ENCODE data around the gene CLCN7.

Gene CLCN7, protein sequence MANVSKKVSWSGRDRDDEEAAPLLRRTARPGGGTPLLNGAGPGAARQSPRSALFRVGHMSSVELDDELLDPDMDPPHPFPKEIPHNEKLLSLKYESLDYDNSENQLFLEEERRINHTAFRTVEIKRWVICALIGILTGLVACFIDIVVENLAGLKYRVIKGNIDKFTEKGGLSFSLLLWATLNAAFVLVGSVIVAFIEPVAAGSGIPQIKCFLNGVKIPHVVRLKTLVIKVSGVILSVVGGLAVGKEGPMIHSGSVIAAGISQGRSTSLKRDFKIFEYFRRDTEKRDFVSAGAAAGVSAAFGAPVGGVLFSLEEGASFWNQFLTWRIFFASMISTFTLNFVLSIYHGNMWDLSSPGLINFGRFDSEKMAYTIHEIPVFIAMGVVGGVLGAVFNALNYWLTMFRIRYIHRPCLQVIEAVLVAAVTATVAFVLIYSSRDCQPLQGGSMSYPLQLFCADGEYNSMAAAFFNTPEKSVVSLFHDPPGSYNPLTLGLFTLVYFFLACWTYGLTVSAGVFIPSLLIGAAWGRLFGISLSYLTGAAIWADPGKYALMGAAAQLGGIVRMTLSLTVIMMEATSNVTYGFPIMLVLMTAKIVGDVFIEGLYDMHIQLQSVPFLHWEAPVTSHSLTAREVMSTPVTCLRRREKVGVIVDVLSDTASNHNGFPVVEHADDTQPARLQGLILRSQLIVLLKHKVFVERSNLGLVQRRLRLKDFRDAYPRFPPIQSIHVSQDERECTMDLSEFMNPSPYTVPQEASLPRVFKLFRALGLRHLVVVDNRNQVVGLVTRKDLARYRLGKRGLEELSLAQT

DNA sequence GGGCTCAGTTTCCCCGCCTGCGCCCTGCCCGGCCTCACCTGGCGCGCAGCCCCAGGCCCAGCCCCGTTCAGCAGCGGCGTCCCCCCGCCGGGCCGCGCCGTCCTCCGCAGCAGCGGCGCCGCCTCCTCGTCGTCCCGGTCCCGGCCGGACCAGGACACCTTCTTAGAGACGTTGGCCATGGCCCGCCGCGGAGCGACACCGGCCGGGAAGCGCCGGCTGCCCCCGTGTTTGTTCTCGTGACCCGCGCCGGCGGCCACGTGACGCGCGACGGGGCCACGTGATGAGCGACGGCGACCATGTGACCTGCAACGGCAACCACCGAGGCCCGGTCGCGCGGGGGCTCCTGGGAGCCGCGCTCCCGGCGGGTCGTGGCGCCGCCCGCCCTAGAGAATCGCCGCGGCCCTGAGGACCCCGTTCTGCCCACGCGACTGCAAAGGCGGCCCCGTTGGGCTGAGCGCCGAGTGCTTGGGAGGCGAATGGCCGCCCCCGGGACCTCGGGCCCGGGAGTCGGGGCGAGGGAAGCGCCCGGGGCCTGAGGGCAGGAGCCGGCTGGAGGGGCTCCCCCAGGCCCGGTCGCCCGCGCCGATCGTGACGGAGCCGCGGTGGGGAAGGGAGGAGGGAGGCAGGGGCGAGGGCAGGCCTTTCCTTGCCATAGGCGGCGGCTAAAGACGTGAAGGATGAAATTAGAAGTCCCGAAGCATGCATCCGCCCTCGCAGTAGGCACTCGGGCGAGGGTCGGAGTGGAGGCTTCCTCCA is at the start of gene CLCN7:
TSS of gene CLCN7 (minus strand) at position 233 of the 756 bp plus-strand sequence. CDS start at position 179, 54 bp downstream.
- no peaks in the 10 kb centered on the region for H3K36me3 Mint-ChIP-seq
- peak within 1 kb of the TSS; percentile 70 for H3K4me3 Mint-ChIP-seq
- DNase-seq (ENCODE audit: low spot score in 2 of 2) (peak; percentile 87 to 94), ATAC-seq (peak; percentile 96)
- no peaks in the 10 kb centered on the region for H3K9me3 Mint-ChIP-seq
- peak within 1 kb of the TSS; percentile 83 for H3K27ac Mint-ChIP-seq
- peaks cover 32% of the 10 kb centered on the region for H3K4me1 Mint-ChIP-seq

DNA sequence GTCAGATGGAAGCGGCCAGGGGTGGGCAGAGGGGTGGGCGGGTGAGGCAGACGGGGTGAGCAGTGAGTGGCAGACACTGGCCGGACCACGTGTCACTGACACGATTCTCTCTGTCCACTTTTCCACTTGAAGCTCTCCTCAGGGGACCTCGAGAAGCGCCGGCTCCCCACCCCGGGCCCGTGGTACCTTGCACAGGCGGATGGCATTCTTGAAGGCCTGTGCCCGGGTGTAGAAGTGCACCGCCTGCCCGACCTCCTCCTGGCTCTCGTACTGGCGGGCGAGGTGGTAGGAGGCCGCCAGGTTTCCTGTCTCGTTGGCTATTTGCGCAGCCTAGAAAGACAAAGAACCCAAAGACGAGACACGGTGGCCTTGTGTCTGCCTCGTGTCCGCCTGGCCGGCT is 49.5 kb upstream of the CLCN7 start:
- DNase-seq (ENCODE audit: low spot score in 2 of 2): no peak
- Mint-ChIP-seq H3K36me3 (no peaks in the 10 kb centered on the region), H3K9me3 (no peaks in the 10 kb centered on the region), H3K4me3 (no peak overlapping the region), H3K27ac (no peak overlapping the region), H3K4me1 (peaks cover 5% of the 10 kb centered on the region)
- no peak for ATAC-seq

DNA sequence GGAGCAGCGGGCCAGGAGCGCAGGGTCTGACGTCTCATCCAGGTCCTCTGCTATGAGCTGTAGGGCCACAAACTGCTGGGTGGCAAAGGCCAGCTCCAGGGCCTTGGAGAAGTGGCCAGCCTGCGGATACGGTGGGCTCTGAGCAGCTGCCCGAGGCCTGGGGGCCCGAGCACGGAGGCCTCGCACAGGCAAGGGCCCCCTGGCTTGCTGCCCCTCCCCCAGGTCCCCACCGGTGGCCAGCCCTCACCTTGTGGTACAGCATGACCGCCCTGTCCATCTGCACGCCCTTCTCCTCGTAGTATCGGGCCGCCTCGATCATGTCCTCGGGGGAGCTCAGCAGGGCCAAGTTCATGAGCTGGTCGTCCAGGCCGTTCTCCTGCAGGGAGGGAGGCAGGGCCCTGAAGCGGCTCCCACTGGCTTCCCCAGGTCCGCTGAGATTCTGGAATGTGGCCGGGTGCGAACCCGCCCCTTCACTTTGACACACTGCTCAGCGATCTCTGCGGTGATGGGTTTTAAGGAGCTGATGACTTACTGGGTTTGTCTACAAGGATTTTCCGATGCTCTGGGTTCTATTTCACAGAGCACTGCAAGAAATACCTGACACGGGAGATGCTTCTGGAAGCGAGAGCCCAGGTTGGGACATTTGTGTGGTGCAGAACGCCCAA is 48.9 kb upstream of the CLCN7 start:
- H3K4me3 Mint-ChIP-seq: no peak overlapping the region
- ATAC-seq: no peak
- DNase-seq (ENCODE audit: low spot score in 2 of 2): no peak

DNA sequence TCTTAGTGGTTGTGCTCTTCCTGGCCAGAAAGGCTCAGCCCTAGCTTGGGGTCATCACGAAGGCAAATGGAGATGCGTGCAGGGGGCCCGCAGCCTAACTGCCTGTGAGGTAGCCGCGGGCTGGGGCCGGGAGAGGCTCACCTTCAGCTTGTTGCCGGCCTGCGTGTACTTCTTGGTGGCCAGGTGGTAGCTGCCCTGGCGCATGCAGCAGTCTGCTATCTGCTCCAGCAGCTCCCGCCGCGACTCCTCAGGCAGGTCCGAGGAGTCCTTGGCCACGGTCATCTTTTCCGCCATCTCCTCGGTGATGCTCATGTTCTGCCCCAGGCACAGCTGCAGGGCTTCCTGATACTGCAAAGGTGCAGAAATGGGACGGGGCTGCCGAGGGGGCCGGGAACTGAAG is 45.6 kb upstream of the CLCN7 start:
- no peak overlapping the region for H3K27ac Mint-ChIP-seq
- DNase-seq (ENCODE audit: low spot score in 2 of 2) (no peak), ATAC-seq (no peak)
- H3K4me3 Mint-ChIP-seq: no peak overlapping the region
- no peaks in the 10 kb centered on the region for H3K4me1 Mint-ChIP-seq
- no peaks in the 10 kb centered on the region for H3K9me3 Mint-ChIP-seq
- peaks cover 4% of the 10 kb centered on the region for H3K36me3 Mint-ChIP-seq

More for the DNA sequence above, 48.9 kb upstream of the CLCN7 start:
- Mint-ChIP-seq H3K36me3 (no peaks in the 10 kb centered on the region), H3K4me1 (peaks cover 5% of the 10 kb centered on the region), H3K27ac (no peak overlapping the region), H3K9me3 (no peaks in the 10 kb centered on the region)

DNA sequence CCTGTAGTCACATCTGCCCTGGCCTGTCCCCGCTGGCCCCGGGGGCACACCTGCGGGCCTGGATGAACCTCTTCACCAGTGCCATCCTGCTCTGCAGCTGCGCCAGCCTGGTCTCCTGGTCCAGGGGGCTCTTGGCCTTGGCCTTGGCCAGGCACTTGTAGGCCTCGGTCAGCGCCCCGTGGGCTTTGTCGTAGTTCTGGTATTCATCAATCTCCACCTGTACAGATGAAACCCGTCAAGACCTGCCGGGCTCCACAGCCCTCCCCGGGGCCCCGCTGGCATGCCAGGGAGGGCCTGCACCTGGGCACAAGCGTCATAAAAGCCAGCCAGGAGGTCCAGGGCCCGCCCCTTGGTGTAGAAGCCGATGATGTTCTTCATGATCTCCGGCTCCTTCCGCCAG is 45.0 kb upstream of the CLCN7 start:
- peak; percentile 12 for ATAC-seq
- no peak overlapping the region for H3K27ac Mint-ChIP-seq
- H3K9me3 Mint-ChIP-seq: no peaks in the 10 kb centered on the region
- H3K4me1 Mint-ChIP-seq: no peaks in the 10 kb centered on the region
- no peak for DNase-seq (ENCODE audit: low spot score in 2 of 2)
- peaks cover 5% of the 10 kb centered on the region for H3K36me3 Mint-ChIP-seq
- H3K4me3 Mint-ChIP-seq: no peak overlapping the region

DNA sequence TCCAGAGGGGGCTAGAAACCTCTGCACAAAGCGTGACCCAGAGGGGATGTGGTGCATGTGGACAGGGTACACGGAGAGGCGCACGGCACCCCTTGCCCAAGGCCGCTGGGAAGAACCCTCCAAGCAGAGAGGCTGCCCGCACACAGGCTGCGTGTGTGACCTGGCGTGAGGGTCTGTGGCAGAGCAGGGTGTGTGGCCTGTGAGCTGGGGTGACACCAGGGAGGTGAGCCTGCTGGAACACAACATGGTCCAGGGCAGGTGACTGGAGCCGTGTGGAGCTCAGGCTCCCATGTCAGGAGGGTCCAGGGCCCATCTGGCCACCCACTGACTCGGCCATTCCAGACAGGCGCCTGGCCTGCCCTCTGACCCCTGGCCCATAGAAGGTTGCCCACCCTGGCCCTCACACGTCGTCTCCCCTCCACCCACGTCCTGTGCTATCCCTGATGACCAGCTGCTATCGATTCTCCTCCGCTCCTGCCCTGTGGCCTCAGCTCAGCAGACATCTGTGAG is 43.9 kb upstream of the CLCN7 start:
- DNase-seq (ENCODE audit: low spot score in 2 of 2): no peak
- peak; percentile 45 for ATAC-seq

DNA sequence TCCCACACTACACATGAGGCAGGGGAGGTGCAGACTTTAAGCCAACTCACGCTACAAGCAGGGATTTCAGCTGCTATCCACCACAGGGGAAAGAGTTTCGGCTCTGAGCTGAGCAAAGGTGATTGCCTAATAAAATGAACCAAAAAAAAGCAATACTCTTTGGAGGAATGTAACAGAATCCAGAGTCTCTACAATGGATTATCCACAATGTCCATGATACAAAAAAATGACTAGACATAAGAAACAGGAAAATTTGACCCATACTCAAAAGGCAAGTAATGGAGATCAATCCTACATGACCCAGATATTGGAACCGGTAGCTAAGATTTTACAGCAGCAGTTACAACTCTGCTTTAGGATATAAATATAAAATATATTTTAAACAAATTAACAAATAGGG is 39.7 kb upstream of the CLCN7 start:
- Mint-ChIP-seq H3K4me3 (no peak overlapping the region), H3K9me3 (no peaks in the 10 kb centered on the region), H3K4me1 (no peaks in the 10 kb centered on the region), H3K36me3 (peaks cover 25% of the 10 kb centered on the region), H3K27ac (no peak overlapping the region)
- ATAC-seq (no peak), DNase-seq (ENCODE audit: low spot score in 2 of 2) (no peak)

More for the DNA sequence above, 43.9 kb upstream of the CLCN7 start:
- no peaks in the 10 kb centered on the region for H3K4me1 Mint-ChIP-seq
- H3K27ac Mint-ChIP-seq: no peak overlapping the region
- H3K4me3 Mint-ChIP-seq: no peak overlapping the region
- no peaks in the 10 kb centered on the region for H3K9me3 Mint-ChIP-seq
- H3K36me3 Mint-ChIP-seq: peaks cover 5% of the 10 kb centered on the region

DNA sequence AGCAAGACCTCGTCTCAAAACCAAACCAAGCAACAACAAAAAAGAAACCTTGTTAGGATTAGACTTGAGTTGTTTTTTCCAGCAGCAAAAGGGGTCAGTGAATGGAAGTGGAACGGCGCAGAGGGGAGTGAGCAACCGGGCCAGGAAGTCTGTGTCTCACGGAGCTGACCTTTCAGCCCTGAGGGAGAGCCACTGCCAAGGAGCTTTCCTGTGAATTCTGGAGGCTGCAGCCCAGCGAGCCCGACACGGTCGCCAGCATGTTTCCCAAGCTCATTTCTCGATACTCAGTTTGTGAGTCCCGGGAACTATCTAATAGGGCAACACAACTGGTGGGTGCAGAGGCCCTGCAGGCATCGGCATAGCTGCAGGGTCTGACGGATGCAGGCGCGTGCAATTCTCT is 37.9 kb upstream of the CLCN7 start:
- Mint-ChIP-seq H3K9me3 (no peaks in the 10 kb centered on the region), H3K36me3 (peaks cover 25% of the 10 kb centered on the region), H3K4me1 (no peaks in the 10 kb centered on the region), H3K27ac (no peak overlapping the region), H3K4me3 (no peak overlapping the region)
- DNase-seq (ENCODE audit: low spot score in 2 of 2) (no peak), ATAC-seq (no peak)

DNA sequence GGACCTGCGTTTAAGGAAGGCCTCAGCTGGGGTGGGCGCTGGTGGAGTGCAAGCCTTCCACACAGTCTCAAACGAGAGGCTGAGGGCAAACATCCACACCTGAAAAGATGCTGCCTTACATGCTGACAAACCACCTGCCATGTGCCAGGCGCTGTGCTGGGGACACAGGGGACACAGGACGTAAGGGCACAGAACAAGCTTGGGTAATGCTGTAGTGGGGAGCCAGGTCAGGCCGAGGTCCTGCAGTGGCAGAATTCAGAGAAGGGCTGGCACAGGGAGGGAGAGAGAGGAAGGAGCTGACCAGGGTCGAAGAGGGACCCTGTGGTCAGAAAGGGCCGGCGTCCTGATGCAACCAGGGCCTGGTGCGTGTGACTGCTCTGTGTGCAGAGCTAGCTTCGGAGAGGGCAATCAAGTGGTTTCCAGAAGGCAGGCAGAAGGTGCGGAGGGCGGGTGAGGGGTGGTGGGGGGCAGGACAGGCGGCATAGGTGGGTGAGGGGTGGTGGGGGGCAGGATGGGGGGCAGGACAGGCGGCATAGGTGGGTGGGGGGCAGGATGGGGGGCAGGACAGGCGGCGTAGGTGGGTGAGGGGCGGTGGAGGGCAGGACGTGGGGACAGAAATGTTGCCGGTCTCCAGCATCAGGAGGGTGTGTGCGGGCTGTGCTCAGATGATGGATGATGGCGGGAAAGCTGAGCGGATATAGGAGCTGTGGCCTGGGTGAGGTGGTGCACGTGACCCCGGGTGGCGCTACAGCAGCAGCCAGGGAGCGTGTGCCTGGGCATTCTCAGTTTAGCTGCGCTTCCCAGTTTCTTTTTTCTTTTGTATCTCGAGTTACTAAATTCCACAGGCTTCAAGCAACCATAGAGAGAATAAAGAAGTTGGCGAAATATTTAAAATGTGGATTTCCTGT is 37.1 kb upstream of the CLCN7 start:
- Mint-ChIP-seq H3K4me3 (no peak overlapping the region), H3K9me3 (no peaks in the 10 kb centered on the region), H3K36me3 (peaks cover 30% of the 10 kb centered on the region), H3K4me1 (no peaks in the 10 kb centered on the region), H3K27ac (no peak overlapping the region)
- ATAC-seq (no peak), DNase-seq (ENCODE audit: low spot score in 2 of 2) (no peak)

DNA sequence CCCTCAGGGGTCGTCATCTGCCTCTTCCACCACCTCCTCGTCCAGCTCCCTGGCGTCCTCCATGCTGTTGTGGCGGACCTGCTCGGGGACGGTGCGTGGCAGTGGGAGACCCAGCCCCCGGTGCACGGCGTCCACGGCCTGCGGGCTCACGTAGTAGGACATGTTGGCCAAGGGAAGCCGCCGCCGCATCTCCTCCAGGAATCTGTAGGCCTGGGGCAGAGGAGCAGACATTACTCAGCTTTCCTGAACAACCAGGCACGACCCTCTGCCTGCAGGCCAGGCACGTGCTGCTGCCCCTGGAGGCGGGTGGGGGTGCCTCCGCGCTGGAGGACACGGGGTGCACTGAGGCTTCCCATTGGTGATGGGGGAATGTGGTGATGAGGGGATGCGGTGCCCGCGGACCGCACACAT is 36.1 kb upstream of the CLCN7 start:
- H3K9me3 Mint-ChIP-seq: no peaks in the 10 kb centered on the region
- no peak overlapping the region for H3K4me3 Mint-ChIP-seq
- ATAC-seq: no peak
- DNase-seq (ENCODE audit: low spot score in 2 of 2): no peak
- no peak overlapping the region for H3K27ac Mint-ChIP-seq
- H3K4me1 Mint-ChIP-seq: no peaks in the 10 kb centered on the region
- peaks cover 30% of the 10 kb centered on the region for H3K36me3 Mint-ChIP-seq

DNA sequence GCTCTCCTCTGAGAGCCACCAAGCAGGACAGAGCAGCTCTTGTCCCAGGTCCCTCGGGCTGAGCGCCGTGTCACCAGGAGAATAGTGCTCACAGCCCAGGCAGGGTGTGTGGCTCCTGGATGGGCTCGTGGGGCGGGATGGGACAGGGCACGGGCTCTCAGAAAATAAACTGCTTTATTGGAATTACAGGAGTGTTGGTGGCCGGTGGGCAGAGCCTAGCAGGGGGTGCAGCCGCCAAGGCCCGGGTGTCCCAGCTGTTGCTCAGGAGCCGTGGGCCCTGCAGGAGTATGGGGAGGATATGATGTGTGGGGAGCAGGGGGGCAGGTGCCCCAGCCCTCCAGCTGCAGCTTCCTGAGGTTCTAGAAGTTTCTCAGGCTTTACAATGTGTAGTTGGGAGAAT is 35.4 kb upstream of the CLCN7 start:
- no peak overlapping the region for H3K4me3 Mint-ChIP-seq
- ATAC-seq (no peak), DNase-seq (ENCODE audit: low spot score in 2 of 2) (no peak)
- no peaks in the 10 kb centered on the region for H3K4me1 Mint-ChIP-seq
- no peaks in the 10 kb centered on the region for H3K9me3 Mint-ChIP-seq
- H3K36me3 Mint-ChIP-seq: peaks cover 24% of the 10 kb centered on the region
- H3K27ac Mint-ChIP-seq: no peak overlapping the region

DNA sequence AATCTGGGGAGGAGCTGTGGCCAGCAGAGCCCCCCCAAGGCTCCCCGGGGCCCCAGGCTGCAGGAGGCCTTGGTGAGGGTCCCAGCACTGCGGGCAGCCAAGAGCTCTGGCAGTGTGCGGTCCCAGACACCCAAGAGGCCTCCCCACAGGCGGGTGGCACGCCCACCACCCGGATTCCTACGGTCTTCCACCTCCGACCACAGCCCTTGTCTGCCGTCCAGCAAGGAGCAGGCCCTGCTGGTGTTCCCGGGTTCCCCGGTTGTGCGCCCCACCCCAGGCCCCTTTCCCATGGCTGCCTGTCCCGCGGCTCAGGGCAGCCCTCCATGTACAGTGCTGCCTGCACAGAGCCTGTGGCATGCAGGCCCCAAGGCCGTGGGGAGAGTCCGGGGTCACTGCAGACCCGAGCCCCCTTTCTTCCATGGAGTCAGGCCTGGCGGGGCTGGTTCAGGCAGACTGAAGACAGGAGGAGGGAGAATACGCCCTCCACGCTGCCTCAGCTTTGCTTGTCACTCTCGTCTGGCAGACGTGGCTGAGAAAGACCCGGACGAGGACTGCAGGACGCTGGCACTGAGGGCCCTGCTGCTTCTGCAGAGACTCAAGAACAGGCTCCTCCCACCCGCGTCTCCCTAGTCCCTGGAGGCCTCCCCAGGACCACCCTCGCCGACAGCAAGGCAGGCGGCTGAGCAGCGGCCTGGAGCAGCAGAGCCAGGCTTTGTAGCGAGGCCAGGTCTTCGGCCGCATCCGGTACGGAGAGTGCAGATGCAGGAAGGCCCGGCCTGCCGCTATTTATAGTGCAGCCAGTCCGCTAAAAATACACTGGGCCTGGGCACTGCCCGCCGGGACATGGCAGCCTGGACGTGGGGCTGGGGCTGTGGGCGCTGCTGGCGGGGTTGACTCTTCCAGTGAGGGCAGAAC is 34.7 kb upstream of the CLCN7 start:
- no peak overlapping the region for H3K27ac Mint-ChIP-seq
- H3K9me3 Mint-ChIP-seq: no peaks in the 10 kb centered on the region
- no peak for ATAC-seq
- no peak for DNase-seq (ENCODE audit: low spot score in 2 of 2)
- no peaks in the 10 kb centered on the region for H3K4me1 Mint-ChIP-seq
- no peak overlapping the region for H3K4me3 Mint-ChIP-seq
- H3K36me3 Mint-ChIP-seq: peaks cover 24% of the 10 kb centered on the region

DNA sequence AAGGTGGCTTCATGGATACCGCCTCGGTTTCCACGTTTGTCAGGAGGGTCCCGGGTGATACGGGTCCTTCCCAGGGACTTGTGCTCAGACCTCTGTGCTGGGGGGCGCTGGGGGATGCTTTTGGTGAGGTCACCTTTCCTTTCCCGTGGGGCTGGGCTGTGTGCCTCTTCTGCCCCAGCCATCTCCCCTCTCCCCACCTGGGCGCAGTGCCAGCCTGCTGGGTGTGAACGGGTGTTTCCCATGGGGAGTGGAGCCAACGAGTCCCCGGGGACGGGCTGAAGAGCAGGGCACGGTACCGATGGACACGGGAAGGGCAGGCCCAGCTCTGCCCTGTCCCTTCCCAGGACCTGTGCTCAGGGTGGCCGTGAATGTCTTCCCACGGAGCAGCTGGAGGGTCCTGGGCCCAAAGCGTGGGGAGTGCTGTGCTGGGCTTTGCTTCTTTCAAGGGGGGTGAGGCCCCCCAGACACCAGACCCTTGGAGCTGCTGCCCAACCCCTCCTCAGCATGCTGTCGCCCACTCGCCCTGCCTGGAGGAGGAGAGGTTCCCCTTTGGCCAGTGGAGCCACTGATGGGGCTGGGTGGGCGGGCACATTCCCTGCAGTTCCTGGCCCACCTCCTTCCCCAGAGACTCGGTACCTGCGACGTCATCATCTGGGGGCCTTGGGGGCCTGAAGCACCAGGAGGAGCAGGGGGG is 33.8 kb upstream of the CLCN7 start:
- no peak for DNase-seq (ENCODE audit: low spot score in 2 of 2)
- Mint-ChIP-seq H3K27ac (no peak overlapping the region), H3K4me3 (no peak overlapping the region)

More for the DNA sequence above, 33.8 kb upstream of the CLCN7 start:
- ATAC-seq: no peak
- Mint-ChIP-seq H3K36me3 (peaks cover 24% of the 10 kb centered on the region), H3K9me3 (no peaks in the 10 kb centered on the region), H3K4me1 (no peaks in the 10 kb centered on the region)

Measured in stimulated activated effector memory CD8-positive, alpha-beta T cell treated with anti-CD3 and anti-CD28 coated beads, Interleukin-12 subunit alpha, Interleukin-12 subunit beta, amount 100 ng/mL, for 72 hours (primary cell).